Gastroesophageal sphincter (tissue), 3 donors: Measurements from ENCODE around the gene ARHGAP22.

Experiments used
- EP300 ChIP-seq: sonication (generic); formaldehyde crosslinking; IDR thresholded peaks from one replicate; pipeline ENCODE4 v1.6.1; 2017; ENCODE audit warnings: antibody characterized with exemption, mild to moderate bottlenecking
- POLR2A ChIP-seq, 2 donors: fragments of 450-650 bp; IDR thresholded peaks; one replicate each; pipeline ENCODE4 v1.6.1; 2017; ENCODE audit warnings: antibody characterized with exemption in 2 of 2, mild to moderate bottlenecking in 2 of 2, moderate library complexity in 1 of 2
- TF ChIP-seq, protein P1 (sequence below), 4 experiments: fragments of 200-600 bp in 2 of 4; fragments of 450-650 bp in 2 of 4; sonication (generic) in 1 of 4; IDR thresholded peaks; one replicate each; pipeline ENCODE4 v1.5.1; 2017 to 2019; ENCODE audit warnings: antibody characterized with exemption in 4 of 4, mild to moderate bottlenecking in 2 of 4, moderate library complexity in 2 of 4

GRCh38 chr10:48592346-48592745 is 12.5 kb downstream of the ARHGAP22 start:
- TF ChIP-seq, protein P1, sequence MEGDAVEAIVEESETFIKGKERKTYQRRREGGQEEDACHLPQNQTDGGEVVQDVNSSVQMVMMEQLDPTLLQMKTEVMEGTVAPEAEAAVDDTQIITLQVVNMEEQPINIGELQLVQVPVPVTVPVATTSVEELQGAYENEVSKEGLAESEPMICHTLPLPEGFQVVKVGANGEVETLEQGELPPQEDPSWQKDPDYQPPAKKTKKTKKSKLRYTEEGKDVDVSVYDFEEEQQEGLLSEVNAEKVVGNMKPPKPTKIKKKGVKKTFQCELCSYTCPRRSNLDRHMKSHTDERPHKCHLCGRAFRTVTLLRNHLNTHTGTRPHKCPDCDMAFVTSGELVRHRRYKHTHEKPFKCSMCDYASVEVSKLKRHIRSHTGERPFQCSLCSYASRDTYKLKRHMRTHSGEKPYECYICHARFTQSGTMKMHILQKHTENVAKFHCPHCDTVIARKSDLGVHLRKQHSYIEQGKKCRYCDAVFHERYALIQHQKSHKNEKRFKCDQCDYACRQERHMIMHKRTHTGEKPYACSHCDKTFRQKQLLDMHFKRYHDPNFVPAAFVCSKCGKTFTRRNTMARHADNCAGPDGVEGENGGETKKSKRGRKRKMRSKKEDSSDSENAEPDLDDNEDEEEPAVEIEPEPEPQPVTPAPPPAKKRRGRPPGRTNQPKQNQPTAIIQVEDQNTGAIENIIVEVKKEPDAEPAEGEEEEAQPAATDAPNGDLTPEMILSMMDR (IDR thresholded peaks at IDR 0.05) = no peak
- no peak for TF ChIP-seq EP300
- TF ChIP-seq POLR2A (IDR thresholded peaks at IDR 0.05) = no peak
